Esophagus mucosa (tissue), 1 donor: ENCODE data around the gene PIR. TPM values are rescaled to one million over a fixed set of nuclear protein-coding genes. Genes with fewer than 3 reads are reported as not detected.
A peak's percentile ranks its signal among the peaks of the same experiment; 100 is the strongest.

Source experiments
- ATAC-seq: fragments of 200-7000 bp; cut with Tn5 transposase; one replicate; pipeline ENCODE4 v1.9.1; 2020
- total RNA-seq: library from RNA; stranded (reverse); gene quantifications from one replicate; pipeline ENCODE4 v1.2.4, GENCODE V29; 2023
- donor health status: DM: yes; HTN: yes; CAD: no.

The PIR gene
- total RNA-seq, 1 donor from 2014 or later: 25.5 TPM

GRCh38 chrX:15343075-15343476, 150.1 kb downstream of the PIR start:
- peak; percentile 56 for ATAC-seq

DNA sequence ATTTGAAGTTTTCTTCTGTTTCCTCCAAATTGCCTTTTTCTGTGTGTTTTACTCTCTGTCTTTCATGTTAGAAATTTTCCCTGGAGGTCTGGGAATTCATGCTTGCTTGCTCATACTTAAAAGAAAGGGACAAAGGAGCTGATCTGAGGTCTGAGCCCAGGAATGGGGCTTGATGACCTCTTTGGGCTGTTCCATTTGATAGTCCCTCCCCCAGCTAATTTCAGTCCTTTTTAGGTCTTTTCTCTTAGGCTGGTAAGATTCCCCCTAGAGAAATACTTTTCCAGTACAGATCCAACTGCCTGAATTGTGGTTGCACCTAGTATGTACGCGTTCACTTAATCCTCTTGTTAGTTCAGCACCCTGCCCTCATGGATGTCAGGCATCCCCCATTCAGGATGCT, 152.3 kb downstream of the PIR start:
- no peak for ATAC-seq

DNA sequence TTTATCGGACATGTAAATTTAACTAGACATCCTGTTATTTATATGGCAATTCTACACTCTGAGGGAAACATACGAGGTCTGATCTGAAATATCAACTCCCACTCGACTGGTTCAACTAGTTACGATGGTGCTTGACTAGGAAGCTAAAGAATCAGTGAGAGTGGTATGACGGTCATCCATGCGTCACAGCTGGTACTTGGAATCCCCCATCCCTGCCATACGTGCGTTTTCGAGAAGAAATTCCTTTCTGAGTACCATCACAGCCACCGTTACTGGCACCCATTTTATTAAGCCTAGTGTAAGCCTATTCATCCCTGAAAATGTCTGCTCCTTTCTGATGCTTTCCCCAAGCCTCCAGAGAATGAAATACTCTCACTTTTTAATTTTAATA, 157.1 kb downstream of the PIR start:
- peak; percentile 48 for ATAC-seq

DNA sequence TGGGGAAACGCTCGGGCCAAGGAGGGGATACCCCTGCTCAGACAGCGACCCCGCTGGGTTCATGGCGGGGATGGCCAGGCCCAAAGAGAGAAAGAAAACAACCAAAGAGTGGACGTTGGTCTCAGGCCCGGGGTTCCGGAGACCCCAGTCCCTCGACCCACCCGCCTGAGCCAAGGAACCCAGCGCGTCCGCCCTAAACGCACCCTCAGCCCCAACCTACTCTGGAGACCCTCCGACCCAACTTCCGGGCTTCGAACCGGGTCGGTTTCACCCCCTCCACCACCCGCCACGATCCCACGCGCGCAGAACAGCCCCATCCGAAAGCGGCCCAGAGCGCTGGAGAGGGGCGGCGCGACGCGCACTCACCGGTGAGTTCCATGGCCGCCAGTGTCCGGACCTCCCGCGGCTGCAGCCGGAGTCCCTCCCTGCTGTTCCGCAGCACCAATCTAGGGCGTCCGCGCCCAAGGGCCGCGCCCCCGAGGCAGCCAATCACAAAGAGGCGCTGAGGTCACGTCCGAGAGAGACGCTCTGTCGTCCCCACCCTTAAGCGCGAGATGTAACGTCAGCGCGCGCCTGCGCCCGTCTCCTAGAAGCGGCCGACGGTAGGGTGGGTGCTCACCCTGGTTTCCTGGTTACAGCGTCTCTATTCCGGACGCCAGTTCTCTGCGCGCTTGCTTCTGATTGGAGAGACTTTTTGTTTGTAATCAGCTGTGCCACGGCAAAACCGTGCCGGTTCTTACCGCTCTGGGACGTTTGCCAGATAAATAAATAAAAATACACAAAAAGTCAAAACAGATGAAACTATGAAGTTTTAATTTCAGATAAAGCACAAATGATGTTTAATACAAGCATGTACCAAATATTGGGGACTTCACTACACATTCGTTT, 157.8 kb downstream of the PIR start, which contains the start of gene PIGA:
PIGA (minus strand) TSS at position 389 of the 888 bp plus-strand sequence. CDS start 3,593 bp downstream, outside the sequence.
- ATAC-seq: peak; percentile 99

Other genes starting within 250 kb of the PIR start
- gene ASB9, start 223.2 kb downstream of the PIR start, total RNA-seq: 1.8 TPM
- gene ASB11, start 177.7 kb downstream of the PIR start, total RNA-seq: not detected
- gene PIGA, start 157.8 kb downstream of the PIR start, total RNA-seq: 17.5 TPM
- 0.20 TPM for gene VEGFD, start 108.9 kb downstream of the PIR start, total RNA-seq
- 1.0 TPM for gene BMX, start 7.5 kb upstream of the PIR start, total RNA-seq
- 2.2 TPM for gene ACE2, start 107.6 kb upstream of the PIR start, total RNA-seq
- gene CLTRN, start 171.5 kb upstream of the PIR start, total RNA-seq: 0.20 TPM
- gene CA5B, start 244.9 kb upstream of the PIR start, total RNA-seq: 10.6 TPM